Neural cell (in vitro differentiated cells): Measurements from ENCODE around the gene PLA2G4C.

Source experiments
- CTCF ChIP-seq: fragments of 450-650 bp; IDR thresholded peaks from 2 replicates; pipeline ENCODE4 v1.5.1; 2014; ENCODE audit warnings: antibody characterized with exemption, mild to moderate bottlenecking, moderate library complexity; ENCODE audit not compliant: poor library complexity, severe bottlenecking
- EP300 ChIP-seq: fragments of 450-650 bp; conservative IDR thresholded peaks from 2 replicates; pipeline ENCODE4 v1.6.1; 2014; ENCODE audit warnings: antibody characterized with exemption, mild to moderate bottlenecking, moderate library complexity; ENCODE audit not compliant: poor library complexity, severe bottlenecking
- EZH2 ChIP-seq: fragments of 200-600, 300-800 bp; shearing (Covaris generic), sonication (generic); IDR thresholded peaks from 2 replicates; pipeline ENCODE4 v1.6.1; 2014; ENCODE audit warnings: antibody characterized with exemption, low read length, borderline replicate concordance, mild to moderate bottlenecking; ENCODE audit not compliant: insufficient read depth, poor library complexity, severe bottlenecking
- MXI1 ChIP-seq: fragments of 450-650 bp; conservative IDR thresholded peaks from 2 replicates; pipeline ENCODE4 v1.6.1; 2014; ENCODE audit warnings: antibody characterized with exemption, mild to moderate bottlenecking; ENCODE audit not compliant: poor library complexity, severe bottlenecking
- POLR2AphosphoS5 ChIP-seq: IDR thresholded peaks from 2 replicates; pipeline ENCODE4 v1.6.1; 2012
- RAD21 ChIP-seq: fragments of 450-650 bp; conservative IDR thresholded peaks from 2 replicates; pipeline ENCODE4 v1.6.1; 2014; ENCODE audit warnings: antibody characterized with exemption, mild to moderate bottlenecking, moderate library complexity
- REST ChIP-seq: IDR thresholded peaks from 2 replicates; pipeline ENCODE4 v1.6.1; 2012; ENCODE audit warnings: borderline replicate concordance
- SMC3 ChIP-seq: fragments of 450-650 bp; conservative IDR thresholded peaks from 2 replicates; pipeline ENCODE4 v1.6.1; 2014; ENCODE audit warnings: antibody characterized with exemption, mild to moderate bottlenecking, moderate library complexity; ENCODE audit not compliant: poor library complexity
- TAF1 ChIP-seq: IDR thresholded peaks from 2 replicates; pipeline ENCODE4 v1.6.1; 2012; ENCODE audit warnings: low read depth

- TF ChIP-seq CTCF (no peak), EZH2 (no peak), EP300 (no peak), REST (no peak), POLR2AphosphoS5 (no peak), SMC3 (no peak), TAF1 (no peak), MXI1 (no peak), RAD21 (no peak)
Measured at GRCh38 chr19:48148576-48148975, 38.0 kb upstream of the PLA2G4C start.
